Liver (tissue), 9 donors: Measurements from ENCODE around the gene OPHN1. TPM values are rescaled to one million over a fixed set of nuclear protein-coding genes. Genes with fewer than 3 reads are reported as not detected.

ENCODE experiments used
- DNase-seq: peaks from one replicate; pipeline ENCODE4 v3.0.0-alpha.2; 2017; ENCODE audit warnings: low spot score
- H3K27ac ChIP-seq, 2 donors: one replicate each; pipeline ENCODE4 v1.7.0; 2013; ENCODE audit warnings: inconsistent platforms in 2 of 2, low read length in 2 of 2, control low read depth in 1 of 2, low read depth in 1 of 2, mild to moderate bottlenecking in 1 of 2
- H3K27me3 ChIP-seq, 4 donors: one replicate each; pipeline versions ENCODE4 v1.6.1 to v1.7.0; 2013; ENCODE audit warnings: low read length in 3 of 4, inconsistent platforms in 1 of 4, mild to moderate bottlenecking in 1 of 4, moderate library complexity in 1 of 4; ENCODE audit not compliant: control insufficient read depth in 4 of 4, insufficient read depth in 4 of 4
- H3K36me3 ChIP-seq, 4 donors: one replicate each; pipeline versions ENCODE4 v1.6.1 to v1.7.0; 2013; ENCODE audit warnings: low read length in 3 of 4, mild to moderate bottlenecking in 3 of 4, low read depth in 1 of 4, moderate library complexity in 1 of 4; ENCODE audit not compliant: control insufficient read depth in 4 of 4, insufficient read depth in 3 of 4
- H3K4me1 ChIP-seq, 4 donors: one replicate each; pipeline versions ENCODE4 v1.6.1 to v1.7.0; 2013; ENCODE audit warnings: low read length in 3 of 4, mild to moderate bottlenecking in 3 of 4, moderate library complexity in 1 of 4; ENCODE audit not compliant: control insufficient read depth in 4 of 4, insufficient read depth in 4 of 4
- H3K4me3 ChIP-seq, 3 donors: one replicate each; pipeline versions ENCODE4 v1.6.1 to v1.7.0; 2013; ENCODE audit warnings: low read length in 3 of 3, control low read depth in 1 of 3, low read depth in 1 of 3, mild to moderate bottlenecking in 1 of 3
- H3K9ac ChIP-seq, 2 donors: one replicate each; pipeline ENCODE4 v1.7.0; 2013; ENCODE audit warnings: low read length in 2 of 2, mild to moderate bottlenecking in 2 of 2, moderate library complexity in 2 of 2, control low read depth in 1 of 2, low read depth in 1 of 2
- H3K9me3 ChIP-seq, 4 donors: one replicate each; pipeline versions ENCODE4 v1.6.1 to v1.7.0; 2013; ENCODE audit warnings: low read length in 3 of 4; ENCODE audit not compliant: control insufficient read depth in 4 of 4
- ATF3 ChIP-seq: IDR thresholded peaks from 2 replicates; pipeline ENCODE4 v1.6.1; 2016; ENCODE audit warnings: antibody characterized with exemption
- CTCF ChIP-seq: fragments of 150-350 bp; IDR thresholded peaks from 2 replicates; pipeline ENCODE4 v1.5.1; 2017; ENCODE audit warnings: improper control_type of control experiment, low read depth, low read length; ENCODE audit not compliant: missing input control
- EGR1 ChIP-seq, 2 donors: IDR thresholded peaks; 2 replicates each; pipeline ENCODE4 v1.6.1; 2016 to 2018; ENCODE audit warnings: antibody characterized with exemption in 2 of 2, low read depth in 2 of 2
- FOXA1 ChIP-seq: IDR thresholded peaks from 2 replicates; pipeline ENCODE4 v1.6.1; 2016; ENCODE audit warnings: antibody characterized with exemption
- FOXA2 ChIP-seq: IDR thresholded peaks from 2 replicates; pipeline ENCODE4 v1.6.1; 2016; ENCODE audit warnings: antibody characterized with exemption
- GABPA ChIP-seq, 2 donors: IDR thresholded peaks in 1 of 2; conservative IDR thresholded peaks in 1 of 2; 2 replicates each; pipeline ENCODE4 v1.6.1; 2016; ENCODE audit warnings: antibody characterized with exemption in 2 of 2, mild to moderate bottlenecking in 1 of 2, moderate library complexity in 1 of 2
- HNF4A ChIP-seq, 2 donors: conservative IDR thresholded peaks; 2 replicates each; pipeline ENCODE4 v1.6.1; 2016; ENCODE audit warnings: antibody characterized with exemption in 2 of 2, mild to moderate bottlenecking in 2 of 2
- HNF4G ChIP-seq: IDR thresholded peaks from 2 replicates; pipeline ENCODE4 v1.6.1; 2016; ENCODE audit warnings: antibody characterized with exemption
- JUND ChIP-seq, 2 donors: IDR thresholded peaks; 2 replicates each; pipeline ENCODE4 v1.6.1; 2016; ENCODE audit warnings: antibody characterized with exemption in 2 of 2
- MAX ChIP-seq: IDR thresholded peaks from 2 replicates; pipeline ENCODE4 v1.6.1; 2016; ENCODE audit warnings: antibody characterized with exemption
- NR2F2 ChIP-seq: IDR thresholded peaks from 2 replicates; pipeline ENCODE4 v1.6.1; 2016; ENCODE audit warnings: antibody characterized with exemption
- RAD21 ChIP-seq, 2 donors: IDR thresholded peaks; 2 replicates each; pipeline ENCODE4 v1.6.1; 2016; ENCODE audit warnings: antibody characterized with exemption in 2 of 2, mild to moderate bottlenecking in 2 of 2
- REST ChIP-seq: IDR thresholded peaks from 2 replicates; pipeline ENCODE4 v1.6.1; 2016; ENCODE audit warnings: antibody characterized with exemption, mild to moderate bottlenecking
- RXRA ChIP-seq, 2 donors: IDR thresholded peaks; 2 replicates each; pipeline ENCODE4 v1.6.1; 2017 to 2018; ENCODE audit warnings: antibody characterized with exemption in 2 of 2, mild to moderate bottlenecking in 1 of 2
- SP1 ChIP-seq: IDR thresholded peaks from 2 replicates; pipeline ENCODE4 v1.6.1; 2018; ENCODE audit warnings: antibody characterized with exemption, mild to moderate bottlenecking
- TAF1 ChIP-seq: conservative IDR thresholded peaks from 2 replicates; pipeline ENCODE4 v1.6.1; 2016; ENCODE audit warnings: antibody characterized with exemption, mild to moderate bottlenecking
- YY1 ChIP-seq: IDR thresholded peaks from 2 replicates; pipeline ENCODE4 v1.6.1; 2016; ENCODE audit warnings: antibody characterized with exemption, mild to moderate bottlenecking
- ZBTB33 ChIP-seq: IDR thresholded peaks from 2 replicates; pipeline ENCODE4 v1.6.1; 2016; ENCODE audit warnings: antibody characterized with exemption
- WGBS: extraction: QIAGEN DNeasy Blood & Tissue Kit; methylation state at CpG from one replicate; pipeline ENCODE4 v1.1.7; 2013; 5-methylcytosine and 5-hydroxymethylcytosine counted together
- polyA plus RNA-seq, 2 donors: library from polyadenylated mRNA; stranded (reverse) in 1 of 2; unstranded in 1 of 2; fragments of 200-250 nt in 1 of 2; fragments of >200 nt in 1 of 2; fragmentation: Nextera tagmentation in 1 of 2; extraction: Ambion mirVana in 1 of 2; gene quantifications; one replicate each; pipeline versions ENCODE4 v1.2.1 to v1.2.3, GENCODE V29; 2013 to 2015
- total RNA-seq, 2 donors: library from RNA; depleted of rRNA; stranded (reverse); fragments of >200 nt; gene quantifications; one replicate each; pipeline ENCODE4 v1.2.3, GENCODE V29; 2014
- donor health status: healthy.
- donor health status: healthy.
- donor health status: healthy.
- donor health status: healthy.
- donor health status: healthy.

OPHN1 gene
- total and polyA plus RNA-seq, 4 donors: 0.17 to 1.2 (median 0.60) TPM

GRCh38 chrX:68041110-68041509 is 392.2 kb downstream of the OPHN1 start:
- no peak for TF ChIP-seq YY1
- no peak for TF ChIP-seq RAD21 (IDR thresholded peaks at IDR 0.05)
- TF ChIP-seq EGR1 (IDR thresholded peaks at IDR 0.05; ENCODE audit: low read depth in 2 of 2): no peak
- no peak for TF ChIP-seq CTCF
- TF ChIP-seq RXRA (IDR thresholded peaks at IDR 0.05): no peak
- TF ChIP-seq FOXA1: no peak
- no peak for TF ChIP-seq MAX
- no peak for TF ChIP-seq HNF4G
- no peak for TF ChIP-seq JUND (IDR thresholded peaks at IDR 0.05)
- no peak for TF ChIP-seq TAF1
- no peak for TF ChIP-seq SP1
- no peak for TF ChIP-seq ATF3
- no peak for TF ChIP-seq ZBTB33
- TF ChIP-seq HNF4A (conservative IDR thresholded peaks at IDR 0.05): no peak
- no peak for TF ChIP-seq REST
- TF ChIP-seq FOXA2: no peak
- TF ChIP-seq NR2F2: no peak
- TF ChIP-seq GABPA (IDR thresholded peaks at IDR 0.05 in 1 of 2, conservative IDR thresholded peaks at IDR 0.05 in 1 of 2): no peak
- 97% methylated on average over 1 of the region's 1 CpG for WGBS
- Histone ChIP-seq H3K9ac (no peak overlapping the region), H3K4me1 (no peaks in the 10 kb centered on the region), H3K27me3 (no peaks in the 10 kb centered on the region), H3K27ac (no peak overlapping the region), H3K4me3 (no peak overlapping the region), H3K9me3 (no peaks in the 10 kb centered on the region), H3K36me3 (no peaks in the 10 kb centered on the region)
- DNase-seq: no peak
